Suprapubic skin (tissue), 4 donors: ENCODE measurements around the gene RUNX2.

Experiments used
- EP300 ChIP-seq: sonication (generic); formaldehyde crosslinking; IDR thresholded peaks from one replicate; pipeline ENCODE4 v1.6.1; 2017; ENCODE audit warnings: antibody characterized with exemption
- POLR2AphosphoS5 ChIP-seq, 3 donors: sonication (generic); formaldehyde crosslinking; IDR thresholded peaks; one replicate each; pipeline ENCODE4 v1.6.1; 2017; ENCODE audit warnings: antibody characterized with exemption in 3 of 3
- TF ChIP-seq, protein P1 (sequence below), 2 donors: fragments of 200-600 bp in 1 of 2; fragments of 450-650 bp in 1 of 2; sonication (generic) in 1 of 2; IDR thresholded peaks; one replicate each; pipeline ENCODE4 v1.5.1; 2016 to 2019; ENCODE audit warnings: antibody characterized with exemption in 2 of 2, mild to moderate bottlenecking in 1 of 2, moderate library complexity in 1 of 2

DNA sequence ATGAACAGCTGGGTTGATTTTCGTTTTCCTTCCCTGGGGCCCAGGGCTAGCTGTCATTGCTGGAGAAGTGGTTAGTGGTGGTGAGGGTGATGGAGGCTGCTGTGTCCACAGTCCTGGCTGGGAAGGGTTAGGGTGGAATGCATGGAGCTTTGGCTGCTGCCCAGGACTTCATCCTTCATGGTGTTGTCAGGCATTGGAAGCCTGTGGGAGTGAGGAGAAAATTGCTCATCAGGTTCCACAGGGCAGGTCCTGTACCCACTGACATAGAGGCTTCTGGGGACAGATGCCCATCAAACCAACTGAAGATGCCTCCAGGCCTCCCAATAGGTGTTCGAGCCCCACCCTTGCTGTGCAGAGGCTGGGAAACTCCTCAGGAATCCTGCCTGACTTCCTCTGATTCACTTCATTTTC is 312.0 kb downstream of the RUNX2 start:
- TF ChIP-seq, protein P1, sequence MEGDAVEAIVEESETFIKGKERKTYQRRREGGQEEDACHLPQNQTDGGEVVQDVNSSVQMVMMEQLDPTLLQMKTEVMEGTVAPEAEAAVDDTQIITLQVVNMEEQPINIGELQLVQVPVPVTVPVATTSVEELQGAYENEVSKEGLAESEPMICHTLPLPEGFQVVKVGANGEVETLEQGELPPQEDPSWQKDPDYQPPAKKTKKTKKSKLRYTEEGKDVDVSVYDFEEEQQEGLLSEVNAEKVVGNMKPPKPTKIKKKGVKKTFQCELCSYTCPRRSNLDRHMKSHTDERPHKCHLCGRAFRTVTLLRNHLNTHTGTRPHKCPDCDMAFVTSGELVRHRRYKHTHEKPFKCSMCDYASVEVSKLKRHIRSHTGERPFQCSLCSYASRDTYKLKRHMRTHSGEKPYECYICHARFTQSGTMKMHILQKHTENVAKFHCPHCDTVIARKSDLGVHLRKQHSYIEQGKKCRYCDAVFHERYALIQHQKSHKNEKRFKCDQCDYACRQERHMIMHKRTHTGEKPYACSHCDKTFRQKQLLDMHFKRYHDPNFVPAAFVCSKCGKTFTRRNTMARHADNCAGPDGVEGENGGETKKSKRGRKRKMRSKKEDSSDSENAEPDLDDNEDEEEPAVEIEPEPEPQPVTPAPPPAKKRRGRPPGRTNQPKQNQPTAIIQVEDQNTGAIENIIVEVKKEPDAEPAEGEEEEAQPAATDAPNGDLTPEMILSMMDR (IDR thresholded peaks at IDR 0.05): no peak
- TF ChIP-seq EP300 (no peak), POLR2AphosphoS5 (IDR thresholded peaks at IDR 0.05) (no peak)
